SK-N-SH (cell line): ENCODE data around the gene ADCK1. TPM values are rescaled to one million over a fixed set of nuclear protein-coding genes. Genes with fewer than 3 reads are reported as not detected.

ENCODE experiments used
- CTCF ChIA-PET: fragments of 300-600, 350-600 bp; formaldehyde crosslinking; extraction: SDS; loops from one replicate; lab custom pipeline; 2021; lab: Yijun Ruan, JAX
- POLR2A ChIA-PET: fragments of 350-600 bp; sonication (Branson Sonifier 250); formaldehyde crosslinking; extraction: SDS; loops from one replicate; lab custom pipeline; 2020; ENCODE audit warnings: antibody characterized with exemption, inconsistent platforms; lab: Yijun Ruan, JAX
- DNase-seq: peaks from one replicate; pipeline ENCODE4 v3.0.0; 2012
- H2AFZ ChIP-seq: fragments of 200-600 bp; sonication (generic); 2 replicates; pipeline ENCODE4 v1.8.1; 2016; ENCODE audit warnings: antibody characterized with exemption, mild to moderate bottlenecking, low read depth
- H3F3A ChIP-seq: fragments of 200-600 bp; sonication (generic); replicated peaks from 2 replicates; pipeline ENCODE3; 2016; ENCODE audit warnings: antibody characterized with exemption, mild to moderate bottlenecking; ENCODE audit not compliant: insufficient read depth
- H3K27ac ChIP-seq, 2 experiments: fragments of 200-500 bp in 1 of 2; fragments of 200-600 bp in 1 of 2; sonication (Bioruptor generic) in 1 of 2; sonication (generic), shearing (Covaris generic) in 1 of 2; 2 replicates each; pipeline versions ENCODE4 v1.5.1 to v1.6.1; 2014 to 2016; ENCODE audit warnings: low read depth in 2 of 2, inconsistent platforms in 1 of 2, low read length in 1 of 2, mild to moderate bottlenecking in 1 of 2, mixed read lengths in 1 of 2
- H3K27me3 ChIP-seq: fragments of 200-600 bp; sonication (generic), shearing (Covaris generic); 2 replicates; pipeline ENCODE4 v1.6.1; 2016; ENCODE audit warnings: mixed run types; ENCODE audit not compliant: insufficient read depth
- H3K36me3 ChIP-seq, 2 experiments: fragments of 200-500 bp in 1 of 2; fragments of 200-600 bp in 1 of 2; sonication (Bioruptor generic) in 1 of 2; sonication (generic) in 1 of 2; replicated peaks in 1 of 2; 2 replicates each; pipeline versions ENCODE3 to v1.5.1; 2014 to 2016; ENCODE audit warnings: low read length in 1 of 2, mild to moderate bottlenecking in 1 of 2; ENCODE audit not compliant: insufficient read depth in 2 of 2, control insufficient read depth in 1 of 2
- H3K4me1 ChIP-seq, 2 experiments: fragments of 200-500 bp in 1 of 2; fragments of 200-600 bp in 1 of 2; sonication (Bioruptor generic) in 1 of 2; sonication (generic), shearing (Covaris generic) in 1 of 2; 2 replicates each; pipeline versions ENCODE4 v1.5.1 to v1.6.1; 2014 to 2016; ENCODE audit warnings: low read depth in 1 of 2, low read length in 1 of 2, mixed run types in 1 of 2; ENCODE audit not compliant: insufficient read depth in 2 of 2, control insufficient read depth in 1 of 2
- H3K4me2 ChIP-seq: fragments of 200-600 bp; sonication (generic), shearing (Covaris generic); 2 replicates; pipeline ENCODE4 v1.6.1; 2017; ENCODE audit warnings: mixed run types
- H3K4me3 ChIP-seq, 2 experiments: fragments of 200-500 bp in 1 of 2; fragments of 200-600 bp in 1 of 2; sonication (Bioruptor generic) in 1 of 2; sonication (generic), shearing (Covaris generic) in 1 of 2; 2 replicates each; pipeline versions ENCODE4 v1.5.1 to v1.8.1; 2014 to 2016; ENCODE audit warnings: low read depth in 2 of 2, inconsistent platforms in 1 of 2, low read length in 1 of 2, mild to moderate bottlenecking in 1 of 2, mixed read lengths in 1 of 2, moderate library complexity in 1 of 2
- H3K79me2 ChIP-seq: fragments of 200-600 bp; sonication (generic); 2 replicates; pipeline ENCODE4 v1.8.1; 2017; ENCODE audit warnings: mild to moderate bottlenecking; ENCODE audit not compliant: insufficient read depth
- H3K9ac ChIP-seq: fragments of 200-600 bp; sonication (generic); 2 replicates; pipeline ENCODE4 v1.6.1; 2017; ENCODE audit warnings: mixed run types
- H3K9me2 ChIP-seq: fragments of 200-600 bp; sonication (generic); 2 replicates; pipeline ENCODE4 v1.6.1; 2017; ENCODE audit warnings: mixed run types
- H3K9me3 ChIP-seq: fragments of 200-600 bp; sonication (generic); 2 replicates; pipeline ENCODE4 v1.6.1; 2017; ENCODE audit warnings: mixed run types, mild to moderate bottlenecking, moderate library complexity
- H4K20me1 ChIP-seq: fragments of 200-600 bp; sonication (generic); 2 replicates; pipeline ENCODE4 v1.6.1; 2017; ENCODE audit warnings: mild to moderate bottlenecking, mixed run types; ENCODE audit not compliant: insufficient read depth
- CHD2 ChIP-seq: fragments of 150-350 bp; IDR thresholded peaks from 2 replicates; pipeline ENCODE4 v1.6.1; 2018; ENCODE audit warnings: low read length; ENCODE audit not compliant: partially characterized antibody
- ELF1 ChIP-seq: IDR thresholded peaks from 2 replicates; pipeline ENCODE4 v1.4.0; 2012
- EP300 ChIP-seq, 2 experiments: IDR thresholded peaks; 2 replicates each; pipeline versions ENCODE4 v1.4.0 to v1.6.1; 2012; ENCODE audit warnings: borderline replicate concordance in 1 of 2, low read depth in 1 of 2, low read length in 1 of 2
- FOSL2 ChIP-seq: IDR thresholded peaks from 2 replicates; pipeline ENCODE4 v1.4.0; 2012; ENCODE audit warnings: low read depth, mild to moderate bottlenecking, moderate library complexity, borderline replicate concordance
- GABPA ChIP-seq: IDR thresholded peaks from 2 replicates; pipeline ENCODE4 v1.4.0; 2012; ENCODE audit warnings: low read depth, mild to moderate bottlenecking
- GATA2 ChIP-seq: sonication (generic); formaldehyde crosslinking; IDR thresholded peaks from 2 replicates; pipeline ENCODE4 v1.5.0; 2020; ENCODE audit warnings: mild to moderate bottlenecking, missing genetic modification reagents
- IRF3 ChIP-seq: fragments of 150-350 bp; IDR thresholded peaks from 2 replicates; pipeline ENCODE4 v1.6.1; 2016; ENCODE audit warnings: mild to moderate bottlenecking, low read depth, low read length
- JUND ChIP-seq: IDR thresholded peaks from 2 replicates; pipeline ENCODE4 v1.4.0; 2012
- MEF2A ChIP-seq: IDR thresholded peaks from 2 replicates; pipeline ENCODE4 v1.4.0; 2012; ENCODE audit warnings: low read depth, borderline replicate concordance
- MXI1 ChIP-seq: IDR thresholded peaks from 2 replicates; pipeline ENCODE4 v1.6.1; 2012; ENCODE audit warnings: mild to moderate bottlenecking, low read depth, low read length, improper control_type of control experiment
- RCOR1 ChIP-seq: fragments of 150-350 bp; IDR thresholded peaks from 2 replicates; pipeline ENCODE4 v1.6.1; 2017; ENCODE audit warnings: antibody characterized with exemption, low read length
- SIN3A ChIP-seq: IDR thresholded peaks from 2 replicates; pipeline ENCODE4 v1.6.1; 2012; ENCODE audit warnings: low read depth, mild to moderate bottlenecking, low read length, moderate library complexity, borderline replicate concordance
- TCF12 ChIP-seq: IDR thresholded peaks from 2 replicates; pipeline ENCODE4 v1.4.0; 2012
- USF1 ChIP-seq: IDR thresholded peaks from 2 replicates; pipeline ENCODE4 v1.4.0; 2012; ENCODE audit warnings: low read depth, borderline replicate concordance
- ZBTB33 ChIP-seq: IDR thresholded peaks from 2 replicates; pipeline ENCODE4 v1.4.0; 2012; ENCODE audit warnings: low read depth, borderline replicate concordance
- WGBS: methylation state at CpG from one replicate; pipeline ENCODE4 v1.1.6; 2017; ENCODE audit warnings: low lambda C conversion rate; 5-methylcytosine and 5-hydroxymethylcytosine counted together
- polyA plus RNA-seq, 3 experiments: library from polyadenylated mRNA; depleted of rRNA; stranded (reverse); fragments of >200 nt; gene quantifications; 2 replicates each; pipeline ENCODE4 v1.2.3, GENCODE V29; 2012
- TF ChIP-seq, protein P1 (sequence below): fragments of 150-350 bp; IDR thresholded peaks from 2 replicates; pipeline ENCODE4 v1.6.1; 2017; ENCODE audit warnings: antibody characterized with exemption, low read length, low read depth, borderline replicate concordance
- TF ChIP-seq, protein P2 (sequence below): IDR thresholded peaks from 2 replicates; pipeline ENCODE4; 2012

Gene ADCK1
- polyA plus RNA-seq, 1 of the 3 experiments (the other 2 are of a cell fraction), result 11.4 TPM

DNA sequence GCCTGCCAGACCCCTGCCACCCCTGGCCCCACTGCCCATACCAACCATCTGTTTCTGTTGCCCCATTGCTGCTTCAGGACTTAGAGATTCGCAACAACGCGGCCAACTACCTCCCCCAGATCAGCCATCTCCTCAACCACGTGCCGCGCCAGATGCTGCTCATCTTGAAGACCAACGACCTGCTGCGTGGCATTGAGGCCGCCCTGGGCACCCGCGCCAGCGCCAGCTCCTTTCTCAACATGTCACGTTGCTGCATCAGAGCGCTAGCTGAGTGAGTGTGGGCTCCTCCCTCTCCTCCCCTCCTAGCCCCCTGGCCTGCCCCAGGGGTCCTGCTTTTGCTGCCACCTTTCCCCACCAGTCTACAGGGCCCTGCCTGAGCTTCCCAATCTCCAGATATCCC is 131.5 kb downstream of the ADCK1 start:
- H4K20me1 ChIP-seq, result no peaks in the 10 kb centered on the region

More for the DNA sequence above, 131.5 kb downstream of the ADCK1 start:
- TF ChIP-seq, protein P1, sequence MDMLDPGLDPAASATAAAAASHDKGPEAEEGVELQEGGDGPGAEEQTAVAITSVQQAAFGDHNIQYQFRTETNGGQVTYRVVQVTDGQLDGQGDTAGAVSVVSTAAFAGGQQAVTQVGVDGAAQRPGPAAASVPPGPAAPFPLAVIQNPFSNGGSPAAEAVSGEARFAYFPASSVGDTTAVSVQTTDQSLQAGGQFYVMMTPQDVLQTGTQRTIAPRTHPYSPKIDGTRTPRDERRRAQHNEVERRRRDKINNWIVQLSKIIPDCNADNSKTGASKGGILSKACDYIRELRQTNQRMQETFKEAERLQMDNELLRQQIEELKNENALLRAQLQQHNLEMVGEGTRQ, result no peak
- TF ChIP-seq RCOR1, result no peak
- no peak for TF ChIP-seq MXI1
- TF ChIP-seq ZBTB33, result no peak
- no peak for TF ChIP-seq IRF3
- TF ChIP-seq ELF1, result no peak
- no peak for TF ChIP-seq FOSL2
- no peak for TF ChIP-seq MEF2A
- TF ChIP-seq SIN3A, result no peak
- TF ChIP-seq GATA2, result no peak
- no peak for TF ChIP-seq CHD2
- TF ChIP-seq USF1, result no peak
- no peak for TF ChIP-seq GABPA
- TF ChIP-seq, protein P2, sequence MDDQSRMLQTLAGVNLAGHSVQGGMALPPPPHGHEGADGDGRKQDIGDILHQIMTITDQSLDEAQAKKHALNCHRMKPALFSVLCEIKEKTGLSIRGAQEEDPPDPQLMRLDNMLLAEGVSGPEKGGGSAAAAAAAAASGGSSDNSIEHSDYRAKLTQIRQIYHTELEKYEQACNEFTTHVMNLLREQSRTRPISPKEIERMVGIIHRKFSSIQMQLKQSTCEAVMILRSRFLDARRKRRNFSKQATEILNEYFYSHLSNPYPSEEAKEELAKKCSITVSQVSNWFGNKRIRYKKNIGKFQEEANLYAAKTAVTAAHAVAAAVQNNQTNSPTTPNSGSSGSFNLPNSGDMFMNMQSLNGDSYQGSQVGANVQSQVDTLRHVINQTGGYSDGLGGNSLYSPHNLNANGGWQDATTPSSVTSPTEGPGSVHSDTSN, result no peak
- no peak for TF ChIP-seq TCF12
- TF ChIP-seq JUND, result no peak
- no peak for TF ChIP-seq EP300 (IDR thresholded peaks at IDR 0.05; ENCODE audit: borderline replicate concordance in 1 of 2, low read depth in 1 of 2, low read length in 1 of 2)
- H3K27ac ChIP-seq, result no peak overlapping the region
- ChIA-PET POLR2A (no interaction called here), CTCF (interaction anchor here (1.4 kb wide), 1 partner anchor 635 kb away, joined by 3 read pairs; no protein-coding TSS in a partner anchor)
- no peak for DNase-seq
- no peaks in the 10 kb centered on the region for H3K79me2 ChIP-seq
- H3F3A ChIP-seq, result no peaks in the 10 kb centered on the region
- H3K9me3 ChIP-seq, result no peaks in the 10 kb centered on the region
- H3K4me1 ChIP-seq, result peaks cover 0 to 6% of the 10 kb centered on the region in 2 experiments; a peak in 1 of 4 replicates
- H3K4me3 ChIP-seq, result no peak overlapping the region
- H3K36me3 ChIP-seq, result peaks cover 0 to 7% of the 10 kb centered on the region in 2 experiments
- H3K9me2 ChIP-seq, result no peaks in the 10 kb centered on the region
- no peak overlapping the region for H3K4me2 ChIP-seq
- H2AFZ ChIP-seq, result no peak overlapping the region
- no peaks in the 10 kb centered on the region for H3K27me3 ChIP-seq
- no peak overlapping the region for H3K9ac ChIP-seq
- WGBS, result 91% methylated on average over 13 of the region's 14 CpGs
